Panc1 (cell line): ENCODE results near the gene SPRED2. TPM values are rescaled to one million over a fixed set of nuclear protein-coding genes. Genes with fewer than 3 reads are reported as not detected.

Experiments used
- ATAC-seq: fragments of 200-7000 bp; cut with Tn5 transposase; 2 replicates; pipeline ENCODE4 v1.9.1; 2020; ENCODE audit warnings: mild to moderate bottlenecking, moderate library complexity
- BruUV-seq: library from RNA; stranded (reverse); fragments of 400-500 nt; replicated peaks from 2 replicates; lab custom pipeline; 2021; lab: Mats Ljungman, UMichigan
- CTCF ChIA-PET: fragments of 300-600 bp; sonication (Branson Sonifier 250); formaldehyde crosslinking; loops from one replicate; lab custom pipeline; 2022; ENCODE audit warnings: antibody characterized with exemption; lab: Charles Lee
- POLR2A ChIA-PET: fragments of 300-600 bp; sonication (Branson Sonifier 250); formaldehyde crosslinking; loops from one replicate; lab custom pipeline; 2022; ENCODE audit warnings: antibody characterized with exemption; lab: Charles Lee
- DNase-seq: peaks from one replicate; pipeline ENCODE4 v3.0.0-alpha.2; 2010; ENCODE audit warnings: low read depth, low spot score
- H3K27ac ChIP-seq: 2 replicates; pipeline ENCODE4 v1.5.1; 2011; ENCODE audit warnings: mild to moderate bottlenecking, low read length, inconsistent platforms
- H3K27me3 ChIP-seq: fragments of 200-500 bp; sonication (Bioruptor generic); 2 replicates; pipeline ENCODE4 v1.6.0; 2014; ENCODE audit warnings: low read length, inconsistent platforms; ENCODE audit not compliant: control insufficient read depth, insufficient read depth
- H3K36me3 ChIP-seq: fragments of 200-500 bp; sonication (Bioruptor generic); 2 replicates; pipeline ENCODE4 v1.5.1; 2014; ENCODE audit warnings: inconsistent platforms, mild to moderate bottlenecking, low read length, moderate library complexity; ENCODE audit not compliant: control insufficient read depth, insufficient read depth
- H3K4me1 ChIP-seq: 2 replicates; pipeline ENCODE4 v1.5.1; 2011; ENCODE audit warnings: inconsistent platforms, mild to moderate bottlenecking, low read length, moderate library complexity; ENCODE audit not compliant: control insufficient read depth, insufficient read depth
- H3K4me3 ChIP-seq, 2 experiments: 2 replicates each; pipeline ENCODE4 v1.5.1; 2011 to 2012; ENCODE audit warnings: low read depth in 2 of 2, low read length in 2 of 2, mild to moderate bottlenecking in 2 of 2, inconsistent platforms in 1 of 2, moderate library complexity in 1 of 2
- H3K9me3 ChIP-seq: fragments of 200-500 bp; sonication (Bioruptor generic); 2 replicates; pipeline ENCODE4 v1.5.1; 2014; ENCODE audit warnings: low read depth, mild to moderate bottlenecking, inconsistent platforms, low read length, moderate library complexity; ENCODE audit not compliant: control insufficient read depth, insufficient read depth
- CTCF ChIP-seq: fragments of 450-650 bp; IDR thresholded peaks from 2 replicates; pipeline ENCODE4 v1.5.1; 2017; ENCODE audit warnings: mild to moderate bottlenecking
- POLR2AphosphoS5 ChIP-seq: IDR thresholded peaks from 2 replicates; pipeline ENCODE4 v1.6.1; 2012; ENCODE audit warnings: mild to moderate bottlenecking, low read depth, low read length, moderate library complexity
- REST ChIP-seq, 2 experiments: IDR thresholded peaks; 2 replicates each; pipeline ENCODE4 v1.6.1; 2011 to 2012; ENCODE audit warnings: low read depth in 2 of 2, control low read depth in 1 of 2, low read length in 1 of 2, mild to moderate bottlenecking in 1 of 2, moderate library complexity in 1 of 2; ENCODE audit not compliant: insufficient read depth in 1 of 2
- SIN3A ChIP-seq: IDR thresholded peaks from 2 replicates; pipeline ENCODE4 v1.6.1; 2012; ENCODE audit warnings: low read depth, mild to moderate bottlenecking, low read length, moderate library complexity, borderline replicate concordance; ENCODE audit not compliant: insufficient read depth
- TCF7L2 ChIP-seq: IDR thresholded peaks from 2 replicates; pipeline ENCODE4 v1.6.1; 2011; ENCODE audit warnings: mild to moderate bottlenecking, low read depth, low read length, inconsistent platforms
- in situ Hi-C: cut with HindIII; loops from 2 replicates; pipeline ENCODE4 v1.10.0; 2016; ENCODE audit warnings: low sequenced_read_pairs, low pct_unique_long_range_greater_than_20kb
- intact Hi-C: fragments of 100-400 bp; cut with micrococcal nuclease; formaldehyde crosslinking; loops from one replicate; pipeline ENCODE4 v1.10.0; 2022; ENCODE audit not compliant: unreplicated experiment
- total RNA-seq: library from RNA; stranded (reverse); gene quantifications from one replicate; pipeline ENCODE4 v1.2.1, GENCODE V29; 2021; ENCODE audit not compliant: unreplicated experiment

The SPRED2 gene
- total RNA-seq, 1 experiment from 2014 or later, result 60.1 TPM

DNA sequence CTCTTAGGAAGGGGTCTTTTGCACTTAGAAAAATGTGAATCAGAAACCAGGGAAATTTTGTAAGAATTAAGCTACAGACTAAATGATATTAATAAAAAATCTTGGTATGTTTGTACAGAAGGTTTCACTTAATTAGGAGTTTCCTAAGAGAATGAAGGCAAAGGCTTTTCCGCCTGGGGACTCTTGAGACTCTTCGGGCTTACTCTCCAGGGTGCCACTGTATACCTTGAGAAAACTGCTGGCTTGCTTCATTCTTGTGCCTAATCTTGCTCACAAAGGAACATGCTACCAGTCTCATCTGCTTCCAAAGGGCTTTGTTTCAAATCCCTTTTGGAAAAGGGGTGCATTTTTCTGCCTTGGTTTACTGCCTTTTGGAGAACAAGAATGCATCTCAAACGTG, 155.3 kb downstream of the SPRED2 start:
- BruUV-seq, result no TSS peak
- no peak for ATAC-seq
- no peaks in the 10 kb centered on the region for H3K9me3 ChIP-seq
- DNase-seq, result no peak
- peaks cover 8% of the 10 kb centered on the region; the same call in 1 of the 2 replicates for H3K4me1 ChIP-seq
- TF ChIP-seq REST (IDR thresholded peaks at IDR 0.05; ENCODE audit: insufficient read depth in 1 of 2, low read depth in 2 of 2, low read length in 1 of 2) (no peak), TCF7L2 (no peak), CTCF (no peak), POLR2AphosphoS5 (no peak), SIN3A (no peak)
- intact Hi-C loops (no loop called here), in situ Hi-C loops (no loop called here)
- H3K4me3 ChIP-seq, result no peak overlapping the region
- H3K27me3 ChIP-seq, result no peaks in the 10 kb centered on the region
- ChIA-PET POLR2A (no interaction called here), CTCF (no interaction called here)
- H3K36me3 ChIP-seq, result peaks cover 5% of the 10 kb centered on the region; the same call in 1 of the 2 replicates
- no peak overlapping the region for H3K27ac ChIP-seq

DNA sequence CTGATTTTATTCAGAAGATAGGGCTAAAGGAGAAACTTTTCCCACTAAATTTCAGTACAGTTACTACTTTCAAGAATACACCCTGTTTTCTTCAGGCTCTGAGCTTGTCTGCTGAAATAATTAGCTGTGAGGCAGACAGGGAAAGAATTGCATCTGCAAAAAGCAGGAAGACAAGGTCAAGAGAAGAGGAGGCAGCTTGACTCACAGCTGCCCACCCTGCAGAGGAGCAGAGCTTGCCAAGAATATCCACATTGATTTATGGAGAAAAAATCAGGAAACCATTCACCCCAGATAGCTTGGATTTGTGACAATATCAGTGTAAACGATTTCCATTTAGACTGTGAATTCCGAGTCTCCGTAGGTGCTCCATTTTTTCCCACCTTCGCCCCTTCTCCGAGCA, 155.8 kb downstream of the SPRED2 start:
- in situ Hi-C loops (no loop called here), intact Hi-C loops (no loop called here)
- peaks cover 8% of the 10 kb centered on the region for H3K36me3 ChIP-seq
- H3K9me3 ChIP-seq, result no peaks in the 10 kb centered on the region
- no TSS peak for BruUV-seq
- ChIA-PET POLR2A (no interaction called here), CTCF (no interaction called here)
- ATAC-seq (no peak), DNase-seq (no peak)
- H3K4me1 ChIP-seq, result peaks cover 8% of the 10 kb centered on the region; the same call in 1 of the 2 replicates
- H3K27me3 ChIP-seq, result no peaks in the 10 kb centered on the region
- H3K4me3 ChIP-seq, result no peak overlapping the region
- no peak overlapping the region for H3K27ac ChIP-seq
- TF ChIP-seq SIN3A (no peak), REST (IDR thresholded peaks at IDR 0.05; ENCODE audit: insufficient read depth in 1 of 2, low read depth in 2 of 2, low read length in 1 of 2) (no peak), TCF7L2 (no peak), CTCF (no peak), POLR2AphosphoS5 (no peak)
